Epithelial cell of esophagus (primary cell): ENCODE results near the gene TMEM132C.

Experiments
- DNase-seq: peaks from one replicate; pipeline ENCODE4 v3.0.0; 2010; ENCODE audit warnings: low read depth
- H3K4me3 ChIP-seq: 2 replicates; pipeline ENCODE4 v1.5.1; 2011; ENCODE audit warnings: mild to moderate bottlenecking, low read length, control low read depth
- CTCF ChIP-seq: IDR thresholded peaks from 2 replicates; pipeline ENCODE4 v1.5.1; 2011; ENCODE audit warnings: low read depth, mild to moderate bottlenecking, low read length, control low read depth, inconsistent platforms; ENCODE audit not compliant: insufficient read depth; ENCODE audit errors: missing control alignments

TMEM132C gene

GRCh38 chr12:128690641-128691040 is 423.7 kb downstream of the TMEM132C start:
- TF ChIP-seq CTCF, result no peak
- DNase-seq, result no peak
- no peak overlapping the region for H3K4me3 ChIP-seq

- H3K4me3 ChIP-seq, result no peak overlapping the region
- DNase-seq, result no peak
- no peak for TF ChIP-seq CTCF
Observed at GRCh38 chr12:128693115-128693514, 426.1 kb downstream of the TMEM132C start.

GRCh38 chr12:128693771-128694170 is 426.8 kb downstream of the TMEM132C start:
- no peak for DNase-seq

GRCh38 chr12:128694445-128694844 is 427.5 kb downstream of the TMEM132C start:
- no peak for DNase-seq
- H3K4me3 ChIP-seq, result no peak overlapping the region
- no peak for TF ChIP-seq CTCF

More at GRCh38 chr12:128693771-128694170, 426.8 kb downstream of the TMEM132C start:
- TF ChIP-seq CTCF, result no peak
- no peak overlapping the region for H3K4me3 ChIP-seq

GRCh38 chr12:128695697-128696096 is 428.7 kb downstream of the TMEM132C start:
- no peak for TF ChIP-seq CTCF
- no peak overlapping the region for H3K4me3 ChIP-seq
- no peak for DNase-seq

GRCh38 chr12:128698301-128698972 is 431.5 kb downstream of the TMEM132C start:
- no peak for TF ChIP-seq CTCF
- H3K4me3 ChIP-seq, result no peak overlapping the region
- no peak for DNase-seq

- H3K4me3 ChIP-seq, result no peak overlapping the region
- no peak for DNase-seq
- TF ChIP-seq CTCF, result no peak
Observed at GRCh38 chr12:128699106-128699505, 432.1 kb downstream of the TMEM132C start.
